SU-DHL-6 (cell line): ENCODE data around the gene BPIFB6.

Experiments
- H2AFZ ChIP-seq: fragments of 200-600 bp; sonication (generic); 2 replicates; pipeline ENCODE4 v1.6.1; 2014; ENCODE audit warnings: low read depth, mild to moderate bottlenecking, moderate library complexity, mixed read lengths, antibody characterized with exemption, low read length; ENCODE audit not compliant: severe bottlenecking
- H3F3A ChIP-seq: fragments of 200-600 bp; shearing (Covaris generic); 2 replicates; pipeline ENCODE4 v1.6.0; 2016; ENCODE audit warnings: antibody characterized with exemption, mild to moderate bottlenecking; ENCODE audit not compliant: insufficient read depth
- H3K27ac ChIP-seq: fragments of 200-600 bp; sonication (generic); 2 replicates; pipeline ENCODE4 v1.5.1; 2016; ENCODE audit warnings: low read depth, mild to moderate bottlenecking, low read length, moderate library complexity, mixed read lengths
- H3K27me3 ChIP-seq: fragments of 200-600 bp; sonication (generic), shearing (Covaris generic); 2 replicates; pipeline ENCODE4 v1.6.0; 2014; ENCODE audit warnings: mild to moderate bottlenecking, low read length
- H3K36me3 ChIP-seq: fragments of 200-600 bp; sonication (generic); 2 replicates; pipeline ENCODE4 v1.6.1; 2014; ENCODE audit warnings: mild to moderate bottlenecking, low read length, mixed read lengths
- H3K4me2 ChIP-seq: fragments of 300-600, 200-600 bp; shearing (Covaris generic), sonication (generic); 2 replicates; pipeline ENCODE4 v1.6.0; 2014; ENCODE audit warnings: low read length, low read depth, mild to moderate bottlenecking; ENCODE audit not compliant: poor library complexity, severe bottlenecking
- H3K4me3 ChIP-seq: fragments of 200-600 bp; sonication (generic); 2 replicates; pipeline ENCODE4 v1.5.1; 2014; ENCODE audit warnings: antibody characterized with exemption, low read length, mild to moderate bottlenecking, mixed read lengths; ENCODE audit not compliant: insufficient read depth, poor library complexity, severe bottlenecking
- H3K79me2 ChIP-seq: fragments of 200-600 bp; sonication (generic); 2 replicates; pipeline ENCODE4 v1.6.1; 2014; ENCODE audit warnings: mild to moderate bottlenecking, low read length, moderate library complexity; ENCODE audit not compliant: insufficient read depth
- H3K9ac ChIP-seq: fragments of 200-600 bp; sonication (generic); 2 replicates; pipeline ENCODE4 v1.7.0; 2014; ENCODE audit warnings: mild to moderate bottlenecking, low read length
- H3K9me2 ChIP-seq: fragments of 200-600 bp; sonication (generic); replicated peaks from 2 replicates; pipeline ENCODE4 v1.6.1; 2014; ENCODE audit warnings: low read length; ENCODE audit not compliant: insufficient read depth
- H3K9me3 ChIP-seq: fragments of 200-600 bp; sonication (generic); 2 replicates; pipeline ENCODE4 v1.6.1; 2014; ENCODE audit warnings: low read length, mixed read lengths; ENCODE audit not compliant: insufficient read depth
- H4K20me1 ChIP-seq: fragments of 200-600 bp; sonication (generic); 2 replicates; pipeline ENCODE4 v1.6.1; 2014; ENCODE audit warnings: low read depth, mild to moderate bottlenecking, antibody characterized with exemption, low read length, moderate library complexity, mixed read lengths
- EZH2phosphoT487 ChIP-seq: fragments of 200-600 bp; sonication (generic), shearing (Covaris generic); conservative IDR thresholded peaks from 2 replicates; pipeline ENCODE4 v1.6.1; 2018; ENCODE audit warnings: mild to moderate bottlenecking, antibody characterized with exemption, low read length, moderate library complexity, mixed read lengths
- TF ChIP-seq, protein P1 (sequence below): fragments of 200-600 bp; sonication (generic); IDR thresholded peaks from one replicate; pipeline ENCODE4 v1.5.1; 2017; ENCODE audit warnings: antibody characterized with exemption, mild to moderate bottlenecking, low read length, moderate library complexity; ENCODE audit not compliant: insufficient read depth, poor library complexity, severe bottlenecking

The BPIFB6 gene

DNA sequence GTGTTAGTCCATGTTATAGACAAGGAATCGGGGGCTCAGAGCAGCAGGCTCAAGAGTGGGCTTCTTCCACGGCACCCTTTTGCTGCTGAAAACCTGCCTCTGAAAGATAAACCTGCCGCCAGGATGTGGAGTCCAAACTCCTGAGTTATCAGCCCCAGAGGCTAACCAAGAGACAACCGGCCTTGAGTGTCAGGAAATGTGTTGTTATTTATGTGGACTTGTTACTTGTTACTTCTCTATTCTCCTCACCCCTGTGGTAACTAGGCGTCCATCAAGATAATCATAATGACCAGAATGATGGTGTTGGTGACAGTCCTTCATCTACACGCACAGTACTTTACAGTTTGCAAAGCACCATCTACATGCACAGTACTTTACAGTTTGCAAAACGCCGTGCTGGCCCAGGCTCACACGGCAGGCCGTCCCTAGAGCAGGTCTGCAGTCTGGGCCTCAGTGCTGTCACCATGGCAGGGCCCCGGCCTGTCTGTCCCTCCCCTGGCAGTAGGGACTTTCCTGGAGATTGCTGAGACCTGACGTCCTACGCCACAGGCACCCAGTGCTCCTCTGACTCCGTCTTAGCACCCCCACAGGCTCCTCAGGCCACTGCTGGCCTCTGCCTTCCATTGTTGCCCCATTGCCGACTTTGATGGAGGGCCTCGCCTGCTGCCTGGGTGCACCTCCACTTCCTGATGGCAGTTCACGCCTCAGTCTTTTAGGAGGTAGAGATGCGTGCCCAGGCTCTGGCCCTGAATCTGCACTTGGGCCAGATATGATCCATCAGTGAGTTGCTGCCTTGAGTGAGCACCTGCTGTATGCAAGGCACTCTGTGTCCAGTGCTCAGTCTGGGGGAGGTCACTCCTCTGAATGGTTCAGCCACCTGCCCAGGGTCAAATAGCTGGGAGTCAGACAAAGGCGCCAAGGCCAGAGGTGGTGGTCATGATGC is 38.9 kb downstream of the BPIFB6 start:
- no peaks in the 10 kb centered on the region for H3F3A ChIP-seq
- no peak overlapping the region for H3K4me2 ChIP-seq
- H3K36me3 ChIP-seq: no peaks in the 10 kb centered on the region
- TF ChIP-seq, protein P1, sequence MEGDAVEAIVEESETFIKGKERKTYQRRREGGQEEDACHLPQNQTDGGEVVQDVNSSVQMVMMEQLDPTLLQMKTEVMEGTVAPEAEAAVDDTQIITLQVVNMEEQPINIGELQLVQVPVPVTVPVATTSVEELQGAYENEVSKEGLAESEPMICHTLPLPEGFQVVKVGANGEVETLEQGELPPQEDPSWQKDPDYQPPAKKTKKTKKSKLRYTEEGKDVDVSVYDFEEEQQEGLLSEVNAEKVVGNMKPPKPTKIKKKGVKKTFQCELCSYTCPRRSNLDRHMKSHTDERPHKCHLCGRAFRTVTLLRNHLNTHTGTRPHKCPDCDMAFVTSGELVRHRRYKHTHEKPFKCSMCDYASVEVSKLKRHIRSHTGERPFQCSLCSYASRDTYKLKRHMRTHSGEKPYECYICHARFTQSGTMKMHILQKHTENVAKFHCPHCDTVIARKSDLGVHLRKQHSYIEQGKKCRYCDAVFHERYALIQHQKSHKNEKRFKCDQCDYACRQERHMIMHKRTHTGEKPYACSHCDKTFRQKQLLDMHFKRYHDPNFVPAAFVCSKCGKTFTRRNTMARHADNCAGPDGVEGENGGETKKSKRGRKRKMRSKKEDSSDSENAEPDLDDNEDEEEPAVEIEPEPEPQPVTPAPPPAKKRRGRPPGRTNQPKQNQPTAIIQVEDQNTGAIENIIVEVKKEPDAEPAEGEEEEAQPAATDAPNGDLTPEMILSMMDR: no peak
- no peak for TF ChIP-seq EZH2phosphoT487
- H3K79me2 ChIP-seq: no peaks in the 10 kb centered on the region
- no peak overlapping the region for H3K9ac ChIP-seq
- H3K9me3 ChIP-seq: no peaks in the 10 kb centered on the region
- no peaks in the 10 kb centered on the region for H3K9me2 ChIP-seq
- H3K4me3 ChIP-seq: no peak overlapping the region
- H2AFZ ChIP-seq: no peak overlapping the region
- H3K27ac ChIP-seq: no peak overlapping the region
- H3K27me3 ChIP-seq: no peaks in the 10 kb centered on the region
- no peaks in the 10 kb centered on the region for H4K20me1 ChIP-seq

DNA sequence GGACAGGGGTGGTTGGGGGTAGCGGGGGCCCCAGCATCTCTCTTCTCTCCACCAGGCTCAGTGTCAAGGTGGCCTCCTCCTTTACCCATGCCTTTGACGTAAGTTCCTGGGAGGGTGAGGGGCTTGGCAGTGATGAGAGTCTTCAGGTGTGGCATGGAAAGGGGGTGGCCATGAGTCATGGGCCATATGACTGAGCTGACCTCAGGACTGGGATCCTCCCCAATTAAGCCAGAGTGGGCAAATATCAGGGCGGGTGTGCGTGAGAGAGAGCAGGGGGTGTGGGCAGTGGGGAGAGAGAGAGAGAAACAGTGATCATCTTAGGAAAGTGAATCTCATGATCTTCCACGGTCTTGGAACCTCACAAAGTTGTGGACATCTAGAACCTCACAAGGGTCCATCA is 39.8 kb downstream of the BPIFB6 start:
- Histone ChIP-seq H3K36me3 (no peaks in the 10 kb centered on the region), H3K27me3 (no peaks in the 10 kb centered on the region), H3K4me2 (no peak overlapping the region), H3F3A (no peaks in the 10 kb centered on the region), H2AFZ (no peak overlapping the region), H3K79me2 (no peaks in the 10 kb centered on the region), H4K20me1 (no peaks in the 10 kb centered on the region), H3K4me3 (no peak overlapping the region), H3K9ac (no peak overlapping the region), H3K27ac (no peak overlapping the region), H3K9me2 (no peaks in the 10 kb centered on the region), H3K9me3 (no peaks in the 10 kb centered on the region)
- TF ChIP-seq, protein P1: no peak
- TF ChIP-seq EZH2phosphoT487: no peak

DNA sequence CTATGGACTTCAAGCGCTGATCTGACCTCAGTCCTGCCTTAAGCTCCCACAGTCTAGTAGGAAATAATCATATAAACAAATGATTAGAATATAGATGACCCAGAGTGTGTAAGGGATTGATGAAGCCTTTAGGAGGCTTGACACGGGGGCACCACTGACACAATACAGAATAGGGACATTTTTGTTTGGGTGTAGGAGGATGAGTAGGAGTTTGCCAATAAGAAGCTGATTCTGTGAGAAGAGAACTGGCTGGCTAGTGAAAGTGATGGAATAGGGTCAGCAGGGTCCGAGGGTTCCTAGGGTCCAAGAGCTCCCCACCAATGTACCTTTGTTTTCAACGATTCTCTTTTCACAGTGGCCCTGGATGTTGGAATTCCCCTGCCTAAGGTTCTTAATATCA is 40.9 kb downstream of the BPIFB6 start:
- H3F3A ChIP-seq: no peaks in the 10 kb centered on the region
- no peak overlapping the region for H3K4me3 ChIP-seq
- H2AFZ ChIP-seq: no peak overlapping the region
- H4K20me1 ChIP-seq: no peaks in the 10 kb centered on the region
- H3K9me2 ChIP-seq: no peaks in the 10 kb centered on the region
- TF ChIP-seq EZH2phosphoT487: no peak
- TF ChIP-seq, protein P1: no peak
- H3K9ac ChIP-seq: no peak overlapping the region
- H3K9me3 ChIP-seq: no peaks in the 10 kb centered on the region
- H3K79me2 ChIP-seq: no peaks in the 10 kb centered on the region
- no peaks in the 10 kb centered on the region for H3K36me3 ChIP-seq
- H3K27me3 ChIP-seq: no peaks in the 10 kb centered on the region
- no peak overlapping the region for H3K4me2 ChIP-seq
- no peak overlapping the region for H3K27ac ChIP-seq
